Stimulated activated naive CD8-positive, alpha-beta T cell treated with anti-CD3 and anti-CD28 coated beads, Interleukin-15, Interleukin-2, amounts not matched to agents 100 ng/mL and 50 ng/mL, for 24 hours (primary cell): ENCODE measurements around the gene DCP1A.

ENCODE experiments used
- H3K27ac Mint-ChIP-seq: one replicate; pipeline ENCODE4 v1.8.0; 2021; ENCODE audit warnings: mild to moderate bottlenecking, mixed read lengths
- H3K27me3 Mint-ChIP-seq: one replicate; pipeline ENCODE4 v1.8.0; 2021; ENCODE audit warnings: mixed read lengths
- H3K36me3 Mint-ChIP-seq: one replicate; pipeline ENCODE4 v1.8.0; 2021; ENCODE audit warnings: low read depth, mixed read lengths
- H3K4me1 Mint-ChIP-seq: one replicate; pipeline ENCODE4 v1.8.0; 2021; ENCODE audit warnings: low read depth, mixed read lengths
- H3K4me3 Mint-ChIP-seq: one replicate; pipeline ENCODE4 v1.8.0; 2021; ENCODE audit warnings: mild to moderate bottlenecking, mixed read lengths
- H3K9me3 Mint-ChIP-seq: one replicate; pipeline ENCODE4 v1.8.0; 2021; ENCODE audit warnings: mixed read lengths

DCP1A gene

GRCh38 chr3:53236112-53236841 lies 111.1 kb downstream of the DCP1A start:
- Mint-ChIP-seq H3K4me1 (no peaks in the 10 kb centered on the region), H3K9me3 (no peaks in the 10 kb centered on the region), H3K4me3 (no peak overlapping the region), H3K27ac (no peak overlapping the region), H3K27me3 (no peaks in the 10 kb centered on the region), H3K36me3 (peaks cover 48% of the 10 kb centered on the region)

GRCh38 chr3:53235545-53235944 lies 111.8 kb downstream of the DCP1A start:
- Mint-ChIP-seq H3K27me3 (no peaks in the 10 kb centered on the region), H3K9me3 (no peaks in the 10 kb centered on the region), H3K4me3 (no peak overlapping the region), H3K27ac (peak overlapping the region; percentile 68), H3K4me1 (no peaks in the 10 kb centered on the region), H3K36me3 (peaks cover 50% of the 10 kb centered on the region)

GRCh38 chr3:53234841-53235232 lies 112.5 kb downstream of the DCP1A start:
- H3K36me3 Mint-ChIP-seq: peaks cover 53% of the 10 kb centered on the region
- H3K27me3 Mint-ChIP-seq: no peaks in the 10 kb centered on the region
- H3K4me1 Mint-ChIP-seq: no peaks in the 10 kb centered on the region
- no peaks in the 10 kb centered on the region for H3K9me3 Mint-ChIP-seq
- no peak overlapping the region for H3K4me3 Mint-ChIP-seq
- no peak overlapping the region for H3K27ac Mint-ChIP-seq

- peaks cover 50% of the 10 kb centered on the region for H3K36me3 Mint-ChIP-seq
Observed at GRCh38 chr3:53234130-53234840, 113.1 kb downstream of the DCP1A start.

More at GRCh38 chr3:53234130-53234840, 113.1 kb downstream of the DCP1A start:
- no peak overlapping the region for H3K4me3 Mint-ChIP-seq
- H3K27ac Mint-ChIP-seq: peak overlapping the region; percentile 15
- no peaks in the 10 kb centered on the region for H3K9me3 Mint-ChIP-seq
- H3K27me3 Mint-ChIP-seq: no peaks in the 10 kb centered on the region
- no peaks in the 10 kb centered on the region for H3K4me1 Mint-ChIP-seq
